Peyer's patch (tissue), 4 donors: ENCODE results near the gene RPL29. TPM values are rescaled to one million over a fixed set of nuclear protein-coding genes. Genes with fewer than 3 reads are reported as not detected.

Source experiments
- DNase-seq, 3 donors: peaks; one replicate each; pipeline ENCODE4 v3.0.0-alpha.2; 2017 to 2019
- H3K27ac ChIP-seq, 4 donors: fragments of 200-600 bp; sonication (generic); one replicate each; pipeline ENCODE4 v1.5.1; 2016 to 2019
- H3K27me3 ChIP-seq, 2 donors: fragments of 200-600 bp; sonication (generic); one replicate each; pipeline ENCODE4 v1.5.1; 2019
- H3K36me3 ChIP-seq, 3 donors: fragments of 200-600 bp; sonication (generic); one replicate each; pipeline ENCODE4 v1.5.1; 2016 to 2019
- H3K4me1 ChIP-seq, 4 donors: fragments of 200-600 bp; sonication (generic); one replicate each; pipeline ENCODE4 v1.5.1; 2016 to 2019
- H3K4me3 ChIP-seq, 4 donors: fragments of 200-600 bp; sonication (generic); 1 replicate in 3 of 4; 2 replicates in 1 of 4; pipeline ENCODE4 v1.5.1; 2016 to 2019; ENCODE audit warnings: mild to moderate bottlenecking in 1 of 4
- H3K9me3 ChIP-seq, 4 donors: fragments of 200-600 bp; sonication (generic); one replicate each; pipeline ENCODE4 v1.5.1; 2016 to 2019; ENCODE audit warnings: mild to moderate bottlenecking in 1 of 4
- CTCF ChIP-seq, 6 experiments: fragments of 450-650 bp in 4 of 6; fragments of 200-600 bp in 2 of 6; sonication (generic) in 1 of 6; IDR thresholded peaks; one replicate each; pipeline ENCODE4 v1.5.1; 2017 to 2019; ENCODE audit warnings: antibody characterized with exemption in 6 of 6, mild to moderate bottlenecking in 3 of 6, moderate library complexity in 1 of 6
- POLR2A ChIP-seq, 2 donors: fragments of 450-650 bp; IDR thresholded peaks; one replicate each; pipeline ENCODE4 v1.5.1; 2017; ENCODE audit warnings: antibody characterized with exemption in 2 of 2, mild to moderate bottlenecking in 2 of 2, moderate library complexity in 2 of 2
- total RNA-seq, 4 donors: library from RNA; depleted of rRNA; stranded (reverse); fragments of >200 nt; gene quantifications; one replicate each; pipeline ENCODE4 v1.1.0, GENCODE V29; 2016

Gene RPL29
- total RNA-seq, 4 donors from 2014 or later = 643 to 841 (median 711) TPM

GRCh38 chr3:52001443-52001974 is 5.8 kb upstream of the RPL29 start:
- no peaks in the 10 kb centered on the region for H3K36me3 ChIP-seq
- peak; percentile 85 to 94 (median 91) for TF ChIP-seq CTCF (IDR thresholded peaks at IDR 0.05)
- TF ChIP-seq POLR2A (IDR thresholded peaks at IDR 0.05) = no peak
- H3K27ac ChIP-seq = no peak overlapping the region
- H3K4me1 ChIP-seq = peaks cover 0 to 18% (median 3%) of the 10 kb centered on the region in 4 donors
- H3K4me3 ChIP-seq = no peak overlapping the region
- no peaks in the 10 kb centered on the region for H3K9me3 ChIP-seq
- peak; percentile 84 to 92 (median 85) for DNase-seq
- H3K27me3 ChIP-seq = no peaks in the 10 kb centered on the region

GRCh38 chr3:51999846-52000245 is 4.2 kb upstream of the RPL29 start:
- no peaks in the 10 kb centered on the region for H3K9me3 ChIP-seq
- DNase-seq = no peak
- peaks cover 0 to 8% (median 4%) of the 10 kb centered on the region in 4 donors for H3K4me1 ChIP-seq
- no peak overlapping the region for H3K4me3 ChIP-seq
- no peaks in the 10 kb centered on the region for H3K36me3 ChIP-seq
- no peak overlapping the region for H3K27ac ChIP-seq
- H3K27me3 ChIP-seq = no peaks in the 10 kb centered on the region
- TF ChIP-seq CTCF (IDR thresholded peaks at IDR 0.05) (no peak), POLR2A (IDR thresholded peaks at IDR 0.05) (no peak)

- no peaks in the 10 kb centered on the region for H3K9me3 ChIP-seq
- H3K4me1 ChIP-seq = peaks cover 0 to 17% (median 6%) of the 10 kb centered on the region in 4 donors
- no peak overlapping the region for H3K27ac ChIP-seq
- no peak for DNase-seq
- H3K36me3 ChIP-seq = peaks cover 0 to 9% (median 0%) of the 10 kb centered on the region in 3 donors
- TF ChIP-seq CTCF (IDR thresholded peaks at IDR 0.05) (no peak), POLR2A (IDR thresholded peaks at IDR 0.05) (no peak)
- no peaks in the 10 kb centered on the region for H3K27me3 ChIP-seq
- H3K4me3 ChIP-seq = no peak overlapping the region
Measured at GRCh38 chr3:51998774-51999173, 3.1 kb upstream of the RPL29 start.

GRCh38 chr3:51997935-51998596 is 2.4 kb upstream of the RPL29 start:
- Histone ChIP-seq H3K4me1 (peaks cover 0 to 17% (median 6%) of the 10 kb centered on the region in 4 donors), H3K27me3 (no peaks in the 10 kb centered on the region), H3K9me3 (no peaks in the 10 kb centered on the region), H3K36me3 (peaks cover 0 to 16% (median 0%) of the 10 kb centered on the region in 3 donors), H3K27ac (no peak overlapping the region), H3K4me3 (no peak overlapping the region)
- no peak for DNase-seq
- no peak for TF ChIP-seq CTCF (IDR thresholded peaks at IDR 0.05)
- no peak for TF ChIP-seq POLR2A (IDR thresholded peaks at IDR 0.05)

- Histone ChIP-seq H3K9me3 (no peaks in the 10 kb centered on the region), H3K4me3 (no peak overlapping the region), H3K27ac (no peak overlapping the region), H3K36me3 (peaks cover 0 to 25% (median 0%) of the 10 kb centered on the region in 3 donors), H3K4me1 (peaks cover 0 to 17% (median 6%) of the 10 kb centered on the region in 4 donors), H3K27me3 (no peaks in the 10 kb centered on the region)
- no peak for DNase-seq
- no peak for TF ChIP-seq CTCF (IDR thresholded peaks at IDR 0.05)
- no peak for TF ChIP-seq POLR2A (IDR thresholded peaks at IDR 0.05)
Measured at GRCh38 chr3:51997172-51997571, 1.5 kb upstream of the RPL29 start.
